Islet of Langerhans (tissue), 1 donor: ENCODE results near the gene SCARB1.

Experiments
- FAIRE-seq: peaks from one replicate; lab custom pipeline; 2011; peaks lifted over from hg19 to GRCh38; lab: Jason Lieb, UNC

Gene SCARB1

GRCh38 chr12:124727264-124727800, 136.3 kb downstream of the SCARB1 start:
- no peak for FAIRE-seq
